DMS114 treated with DMSO at 0.1 percent for 48 hours (cell line): ENCODE measurements around the gene INO80.

Source experiments
- DNase-seq: peaks from one replicate; lab custom pipeline; 2025; ENCODE audit not compliant: unreplicated experiment; lab: John Stamatoyannopoulos, UW

INO80 gene

DNA sequence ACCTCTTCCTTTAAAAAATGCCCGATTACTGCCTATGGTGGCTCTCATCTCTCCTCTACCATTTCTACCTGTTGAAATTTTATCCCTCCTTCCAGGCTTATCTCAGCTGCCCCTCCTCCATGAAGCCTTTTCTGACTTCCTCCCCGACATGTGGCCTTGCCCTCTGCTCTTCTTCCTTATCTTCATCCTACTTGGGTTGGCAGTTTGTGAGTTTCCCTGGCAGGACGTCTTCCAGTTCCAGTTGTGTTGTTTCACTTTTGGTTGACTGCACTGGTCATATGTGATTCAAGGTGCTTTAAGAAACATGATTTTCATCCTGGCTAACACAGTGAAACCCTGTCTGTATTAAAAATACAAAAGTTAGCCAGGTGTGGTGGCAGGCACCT, 182.6 kb downstream of the INO80 start:
- DNase-seq, result no peak

DNA sequence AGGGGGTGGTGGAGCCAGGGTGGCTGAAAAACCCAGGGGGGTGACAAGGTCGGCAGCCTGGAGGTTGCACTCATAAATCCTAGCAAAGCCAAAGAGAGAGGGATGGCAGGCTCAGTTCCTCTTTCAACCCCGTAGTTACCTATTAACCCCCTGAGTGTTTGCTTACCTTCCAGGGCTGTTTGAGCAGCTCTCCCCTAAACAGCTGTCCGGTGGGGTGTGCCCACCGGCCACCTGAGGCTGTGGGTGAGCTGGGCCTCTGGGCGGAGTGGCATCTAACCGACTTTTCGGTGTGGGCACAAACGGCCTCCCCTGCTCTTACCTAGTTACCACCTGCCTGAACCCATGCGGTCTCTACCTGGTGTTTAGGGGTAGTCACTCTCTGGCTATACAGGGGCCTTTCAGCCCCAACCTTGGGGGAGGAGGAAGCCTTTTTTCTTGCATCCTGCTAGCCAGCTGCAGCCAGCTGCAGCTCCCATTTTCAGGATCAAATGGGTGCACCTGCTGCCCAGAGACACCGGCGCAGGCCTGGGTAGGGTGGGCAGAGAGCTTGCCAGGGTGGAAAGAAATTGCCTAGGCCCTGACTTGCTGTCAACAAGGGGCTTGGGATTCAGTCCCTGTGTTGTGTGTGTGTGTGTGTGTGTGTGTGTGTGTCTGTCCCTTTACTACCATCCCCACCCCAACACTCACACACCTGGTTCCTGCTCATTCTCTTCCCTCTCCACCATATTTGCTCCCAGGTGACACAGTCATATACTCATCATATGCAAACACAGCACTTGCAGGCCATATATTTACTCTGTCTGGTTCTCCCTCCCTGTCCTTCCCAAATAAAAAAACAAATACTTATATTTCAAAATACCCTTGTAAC, 183.2 kb downstream of the INO80 start:
- no peak for DNase-seq

DNA sequence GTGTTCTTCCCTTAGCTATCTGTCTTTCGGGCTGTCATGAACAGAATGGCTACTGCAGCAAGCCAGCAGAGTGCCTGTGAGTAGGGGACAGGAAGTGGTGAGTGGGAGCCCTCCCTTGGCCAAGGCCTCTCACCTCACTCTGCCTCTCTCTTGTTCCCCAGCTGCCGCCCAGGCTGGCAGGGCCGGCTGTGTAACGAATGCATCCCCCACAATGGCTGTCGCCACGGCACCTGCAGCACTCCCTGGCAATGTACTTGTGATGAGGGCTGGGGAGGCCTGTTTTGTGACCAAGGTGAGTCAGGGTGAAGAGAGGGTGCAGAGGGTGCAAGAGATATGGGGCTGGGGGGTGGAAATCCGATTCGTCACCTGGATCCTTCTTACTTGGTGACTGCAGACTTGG, 183.9 kb downstream of the INO80 start:
- no peak for DNase-seq

DNA sequence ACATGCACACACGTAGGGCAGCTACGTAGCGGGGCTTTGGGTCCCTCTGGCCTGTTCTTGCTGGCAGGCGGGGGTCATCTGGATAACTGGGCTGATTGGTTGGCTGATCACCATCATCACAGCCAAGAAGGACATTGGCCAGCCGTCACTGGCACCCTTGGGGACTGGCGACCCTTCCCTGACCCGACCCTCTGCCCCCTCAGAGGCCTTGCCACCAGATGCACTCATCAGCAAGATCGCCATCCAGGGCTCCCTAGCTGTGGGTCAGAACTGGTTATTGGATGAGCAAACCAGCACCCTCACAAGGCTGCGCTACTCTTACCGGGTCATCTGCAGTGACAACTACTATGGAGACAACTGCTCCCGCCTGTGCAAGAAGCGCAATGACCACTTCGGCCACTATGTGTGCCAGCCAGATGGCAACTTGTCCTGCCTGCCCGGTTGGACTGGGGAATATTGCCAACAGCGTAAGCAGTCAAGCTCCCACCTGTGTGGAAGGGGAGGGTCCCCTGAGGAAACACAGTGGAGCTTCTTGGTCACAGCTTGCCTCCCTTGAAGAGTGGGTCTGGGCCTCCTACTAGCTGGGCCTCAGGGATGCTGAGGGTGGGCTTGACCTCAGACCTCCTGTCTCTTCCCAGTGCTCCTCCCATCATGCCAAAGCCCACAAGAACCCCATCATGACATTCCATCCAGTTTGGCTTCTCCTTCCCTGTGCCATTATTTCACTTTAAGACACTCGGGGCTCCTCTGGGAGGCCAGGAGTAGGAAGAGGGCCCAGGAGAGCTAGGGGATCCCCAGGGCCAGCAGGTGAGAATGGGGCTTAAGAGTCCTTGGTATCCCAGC, 184.6 kb downstream of the INO80 start:
- no peak for DNase-seq

DNA sequence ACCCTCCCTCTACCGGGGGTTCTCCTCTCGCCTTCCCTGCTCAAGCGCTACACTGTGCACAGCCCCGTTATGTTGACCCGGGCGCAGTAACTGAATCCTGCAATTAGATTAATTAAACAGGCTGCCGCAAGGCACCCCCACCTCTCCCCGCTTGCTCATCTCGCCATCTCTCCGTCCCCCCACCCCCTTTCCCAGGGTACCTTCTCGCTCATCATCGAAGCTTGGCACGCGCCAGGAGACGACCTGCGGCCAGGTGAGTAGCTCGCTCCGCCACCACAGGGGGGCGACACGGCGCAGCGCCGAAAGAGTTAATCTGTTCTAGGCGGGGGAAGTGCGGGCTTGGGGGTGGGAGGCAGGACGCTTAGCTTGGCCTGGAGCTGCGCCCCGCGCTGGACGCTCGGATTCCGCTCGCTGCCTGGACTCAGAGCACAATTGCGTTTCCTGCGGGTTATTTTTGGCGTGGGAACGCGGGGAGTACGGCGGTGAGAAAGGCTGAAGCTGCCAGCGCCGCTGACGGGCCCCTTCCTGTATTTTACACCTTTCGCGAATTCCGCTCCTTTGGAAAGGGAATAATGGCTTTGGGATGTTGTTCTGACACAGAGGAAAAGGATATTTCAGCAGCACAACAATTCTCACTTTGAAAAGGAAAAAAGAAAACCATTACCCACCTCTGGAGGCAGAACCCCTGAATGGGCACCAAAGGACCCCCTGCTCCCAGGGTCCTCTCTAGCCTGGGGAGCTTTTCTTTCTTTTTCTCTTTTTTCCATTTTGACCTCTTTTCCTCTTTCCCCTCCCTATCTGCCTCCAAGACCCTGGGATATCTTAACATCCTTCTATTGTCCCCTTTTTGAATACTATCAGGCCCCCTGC, 185.4 kb downstream of the INO80 start:
- no peak for DNase-seq

DNA sequence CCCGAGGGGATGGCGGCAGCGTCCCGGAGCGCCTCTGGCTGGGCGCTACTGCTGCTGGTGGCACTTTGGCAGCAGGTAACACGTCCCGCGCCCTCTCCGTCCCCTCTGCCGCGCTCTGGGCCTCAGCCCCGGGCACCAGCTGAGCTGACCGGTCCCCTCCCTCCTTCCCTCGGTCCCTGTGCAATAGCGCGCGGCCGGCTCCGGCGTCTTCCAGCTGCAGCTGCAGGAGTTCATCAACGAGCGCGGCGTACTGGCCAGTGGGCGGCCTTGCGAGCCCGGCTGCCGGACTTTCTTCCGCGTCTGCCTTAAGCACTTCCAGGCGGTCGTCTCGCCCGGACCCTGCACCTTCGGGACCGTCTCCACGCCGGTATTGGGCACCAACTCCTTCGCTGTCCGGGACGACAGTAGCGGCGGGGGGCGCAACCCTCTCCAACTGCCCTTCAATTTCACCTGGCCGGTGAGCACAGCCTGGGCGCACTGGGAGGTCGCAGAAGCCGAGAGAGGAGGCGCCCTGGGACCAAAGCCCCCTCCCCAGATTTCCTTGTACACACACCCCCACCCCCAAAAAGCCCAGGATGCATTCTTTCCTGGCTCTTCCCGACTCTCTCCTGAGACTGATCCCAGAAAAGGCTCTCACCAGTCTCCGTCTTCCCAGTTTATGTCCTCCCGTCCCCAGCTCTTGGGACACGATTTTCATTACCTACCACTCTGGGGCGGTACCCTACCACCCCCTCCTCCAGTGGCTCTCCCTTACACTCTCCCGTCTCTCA, 186.2 kb downstream of the INO80 start:
- DNase-seq, result peak; percentile 37
